GM12891 (cell line): ENCODE measurements around the gene CFAP61.

ENCODE experiments used
- DNase-seq: peaks from one replicate; pipeline ENCODE4 v3.0.0; 2011; ENCODE audit warnings: low spot score; ENCODE audit not compliant: insufficient read length
- FAIRE-seq: peaks from 2 replicates; lab custom pipeline; 2011; peaks lifted over from hg19 to GRCh38; lab: Jason Lieb, UNC
- PAX5 ChIP-seq: IDR thresholded peaks from 2 replicates; pipeline ENCODE4 v1.6.1; 2011; ENCODE audit warnings: low read length, moderate library complexity, mild to moderate bottlenecking; ENCODE audit not compliant: insufficient read depth, severe bottlenecking
- POLR2A ChIP-seq: IDR thresholded peaks from 2 replicates; pipeline ENCODE4 v1.6.1; 2011; ENCODE audit warnings: low read depth, low read length, control low read depth
- POLR2AphosphoS5 ChIP-seq: IDR thresholded peaks from 2 replicates; pipeline ENCODE4 v1.6.1; 2011; ENCODE audit warnings: low read depth, low read length, control low read depth
- POU2F2 ChIP-seq: IDR thresholded peaks from 2 replicates; pipeline ENCODE4 v1.6.1; 2011; ENCODE audit warnings: low read depth, mild to moderate bottlenecking, control low read depth, low read length, moderate library complexity
- SPI1 ChIP-seq: IDR thresholded peaks from 2 replicates; pipeline ENCODE4 v1.6.1; 2011; ENCODE audit warnings: low read depth, low read length, control low read depth
- TAF1 ChIP-seq: IDR thresholded peaks from 2 replicates; pipeline ENCODE4 v1.6.1; 2011; ENCODE audit warnings: low read depth, low read length, control low read depth

The CFAP61 gene

GRCh38 chr20:20405623-20406022, 353.3 kb downstream of the CFAP61 start:
- TF ChIP-seq PAX5 = no peak
- TF ChIP-seq SPI1 = no peak
- DNase-seq = no peak
- FAIRE-seq = no peak

GRCh38 chr20:20406306-20406705, 354.0 kb downstream of the CFAP61 start:
- DNase-seq (no peak), FAIRE-seq (no peak)
- TF ChIP-seq POU2F2 (no peak), POLR2AphosphoS5 (no peak), TAF1 (no peak), PAX5 (no peak), SPI1 (no peak), POLR2A (no peak)

GRCh38 chr20:20407891-20408805, 355.8 kb downstream of the CFAP61 start:
- DNase-seq = no peak
- FAIRE-seq = no peak
- TF ChIP-seq POLR2AphosphoS5 (no peak), POLR2A (no peak), PAX5 (no peak), POU2F2 (no peak), SPI1 (no peak), TAF1 (no peak)

- no peak for TF ChIP-seq PAX5
- TF ChIP-seq TAF1 = no peak
- no peak for TF ChIP-seq POU2F2
- TF ChIP-seq SPI1 = no peak
- no peak for TF ChIP-seq POLR2A
- TF ChIP-seq POLR2AphosphoS5 = no peak
- no peak for DNase-seq
- no peak for FAIRE-seq
Measured at GRCh38 chr20:20409331-20409730, 357.0 kb downstream of the CFAP61 start.
